Neural progenitor cell (in vitro differentiated cells): ENCODE data around the gene SLC11A1.

Experiments
- EZH2 ChIP-seq: fragments of 200-600 bp; sonication (generic); IDR thresholded peaks from 2 replicates; pipeline ENCODE4 v1.6.1; 2017; ENCODE audit warnings: antibody characterized with exemption, mild to moderate bottlenecking, moderate library complexity
- TF ChIP-seq, protein P1 (sequence below): fragments of 200-600 bp; sonication (generic); IDR thresholded peaks from 2 replicates; pipeline ENCODE4 v1.5.1; 2017; ENCODE audit warnings: antibody characterized with exemption, mild to moderate bottlenecking

DNA sequence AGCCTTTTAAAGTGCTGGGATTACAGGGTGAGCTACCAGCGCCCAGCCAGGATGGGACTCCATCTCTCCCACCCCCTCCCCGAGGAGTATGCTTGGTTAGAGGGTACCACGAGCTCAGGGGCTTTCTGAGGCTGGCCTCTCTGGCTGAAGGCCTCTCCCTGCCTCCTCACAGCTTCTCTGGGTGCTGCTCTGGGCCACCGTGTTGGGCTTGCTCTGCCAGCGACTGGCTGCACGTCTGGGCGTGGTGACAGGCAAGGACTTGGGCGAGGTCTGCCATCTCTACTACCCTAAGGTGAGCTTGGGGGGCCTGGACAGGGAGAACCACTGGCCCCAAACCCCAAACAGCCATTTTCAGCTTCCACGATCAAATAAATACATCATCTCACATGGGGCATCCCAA lies 2.9 kb downstream of the SLC11A1 start:
- TF ChIP-seq, protein P1, sequence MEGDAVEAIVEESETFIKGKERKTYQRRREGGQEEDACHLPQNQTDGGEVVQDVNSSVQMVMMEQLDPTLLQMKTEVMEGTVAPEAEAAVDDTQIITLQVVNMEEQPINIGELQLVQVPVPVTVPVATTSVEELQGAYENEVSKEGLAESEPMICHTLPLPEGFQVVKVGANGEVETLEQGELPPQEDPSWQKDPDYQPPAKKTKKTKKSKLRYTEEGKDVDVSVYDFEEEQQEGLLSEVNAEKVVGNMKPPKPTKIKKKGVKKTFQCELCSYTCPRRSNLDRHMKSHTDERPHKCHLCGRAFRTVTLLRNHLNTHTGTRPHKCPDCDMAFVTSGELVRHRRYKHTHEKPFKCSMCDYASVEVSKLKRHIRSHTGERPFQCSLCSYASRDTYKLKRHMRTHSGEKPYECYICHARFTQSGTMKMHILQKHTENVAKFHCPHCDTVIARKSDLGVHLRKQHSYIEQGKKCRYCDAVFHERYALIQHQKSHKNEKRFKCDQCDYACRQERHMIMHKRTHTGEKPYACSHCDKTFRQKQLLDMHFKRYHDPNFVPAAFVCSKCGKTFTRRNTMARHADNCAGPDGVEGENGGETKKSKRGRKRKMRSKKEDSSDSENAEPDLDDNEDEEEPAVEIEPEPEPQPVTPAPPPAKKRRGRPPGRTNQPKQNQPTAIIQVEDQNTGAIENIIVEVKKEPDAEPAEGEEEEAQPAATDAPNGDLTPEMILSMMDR, result no peak
- no peak for TF ChIP-seq EZH2
